ENCODE results near the gene C22orf42.

C22orf42 gene

GRCh38 chr22:32158712-32159533 lies at the start of gene C22orf42:
Gene C22orf42 (minus strand): TSS chr22:32159303. CDS start chr22:32159215, 88 bp downstream.
- H3K27ac ChIP-seq: no peak within 1 kb of the TSS
- TF ChIP-seq CTCF (conservative IDR thresholded peaks at IDR 0.05) (no peak), ZFX (IDR thresholded peaks at IDR 0.05) (no peak)

GRCh38 chr22:32208681-32209080 lies 49.6 kb upstream of the C22orf42 start:
- TF ChIP-seq ZFX (IDR thresholded peaks at IDR 0.05) (no peak), CTCF (conservative IDR thresholded peaks at IDR 0.05) (no peak)

GRCh38 chr22:32207971-32208480 lies 48.9 kb upstream of the C22orf42 start:
- no peak overlapping the region for H3K27ac ChIP-seq
- TF ChIP-seq CTCF (conservative IDR thresholded peaks at IDR 0.05) (no peak), ZFX (IDR thresholded peaks at IDR 0.05) (no peak)

More at GRCh38 chr22:32208681-32209080, 49.6 kb upstream of the C22orf42 start:
- no peak overlapping the region for H3K27ac ChIP-seq

GRCh38 chr22:32206774-32207758 lies 48.0 kb upstream of the C22orf42 start:
- TF ChIP-seq ZFX (IDR thresholded peaks at IDR 0.05) (no peak), CTCF (conservative IDR thresholded peaks at IDR 0.05) (peak; percentile 90)
- H3K27ac ChIP-seq: peak overlapping the region; percentile 77

- no peak for TF ChIP-seq CTCF (conservative IDR thresholded peaks at IDR 0.05)
- TF ChIP-seq ZFX (IDR thresholded peaks at IDR 0.05): no peak
- peak overlapping the region; percentile 77 for H3K27ac ChIP-seq
Measured at GRCh38 chr22:32205974-32206773, 47.1 kb upstream of the C22orf42 start.

GRCh38 chr22:32204856-32205722 lies 46.0 kb upstream of the C22orf42 start, which contains the start of gene RFPL2:
Gene RFPL2 (minus strand): TSS chr22:32205073. CDS start chr22:32202451, 2,622 bp downstream.
- TF ChIP-seq ZFX (IDR thresholded peaks at IDR 0.05) (no peak), CTCF (conservative IDR thresholded peaks at IDR 0.05) (peak; percentile 11)
- H3K27ac ChIP-seq: peak within 1 kb of the TSS; percentile 77

Measured in C4-2B (cell line).